ENCODE data around the gene RFX4. TPM values are rescaled to one million over a fixed set of nuclear protein-coding genes. Genes with fewer than 3 reads are reported as not detected.
"Not testable (repeated sequence)": the region's sequence is repeated elsewhere in the genome, so short reads cannot be mapped to it uniquely, and the experiment has no call there.

Gene RFX4
- total RNA-seq, 1 donor from 2014 or later, result not detected

- H3K27ac Mint-ChIP-seq (ENCODE audit: unreplicated experiment), result no peak overlapping the region
- H3K36me3 Mint-ChIP-seq (ENCODE audit: unreplicated experiment), result no peaks in the 10 kb centered on the region
- no peaks in the 10 kb centered on the region for H3K4me1 Mint-ChIP-seq (ENCODE audit: low read depth, unreplicated experiment)
- no peak for DNase-seq
- no peak overlapping the region for H3K4me3 Mint-ChIP-seq (ENCODE audit: unreplicated experiment)
- H3K27me3 Mint-ChIP-seq (ENCODE audit: unreplicated experiment), result no peaks in the 10 kb centered on the region
- TF ChIP-seq, protein P1, sequence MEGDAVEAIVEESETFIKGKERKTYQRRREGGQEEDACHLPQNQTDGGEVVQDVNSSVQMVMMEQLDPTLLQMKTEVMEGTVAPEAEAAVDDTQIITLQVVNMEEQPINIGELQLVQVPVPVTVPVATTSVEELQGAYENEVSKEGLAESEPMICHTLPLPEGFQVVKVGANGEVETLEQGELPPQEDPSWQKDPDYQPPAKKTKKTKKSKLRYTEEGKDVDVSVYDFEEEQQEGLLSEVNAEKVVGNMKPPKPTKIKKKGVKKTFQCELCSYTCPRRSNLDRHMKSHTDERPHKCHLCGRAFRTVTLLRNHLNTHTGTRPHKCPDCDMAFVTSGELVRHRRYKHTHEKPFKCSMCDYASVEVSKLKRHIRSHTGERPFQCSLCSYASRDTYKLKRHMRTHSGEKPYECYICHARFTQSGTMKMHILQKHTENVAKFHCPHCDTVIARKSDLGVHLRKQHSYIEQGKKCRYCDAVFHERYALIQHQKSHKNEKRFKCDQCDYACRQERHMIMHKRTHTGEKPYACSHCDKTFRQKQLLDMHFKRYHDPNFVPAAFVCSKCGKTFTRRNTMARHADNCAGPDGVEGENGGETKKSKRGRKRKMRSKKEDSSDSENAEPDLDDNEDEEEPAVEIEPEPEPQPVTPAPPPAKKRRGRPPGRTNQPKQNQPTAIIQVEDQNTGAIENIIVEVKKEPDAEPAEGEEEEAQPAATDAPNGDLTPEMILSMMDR (IDR thresholded peaks at IDR 0.05; ENCODE audit: partially characterized antibody, unreplicated experiment), result no peak
- no peaks in the 10 kb centered on the region for H3K9me3 Mint-ChIP-seq (ENCODE audit: unreplicated experiment)
Observed at GRCh38 chr12:106685381-106685780, 102.6 kb downstream of the RFX4 start.

GRCh38 chr12:106687672-106688071 is 104.9 kb downstream of the RFX4 start:
- H3K4me3 Mint-ChIP-seq (ENCODE audit: unreplicated experiment), result no peak overlapping the region
- TF ChIP-seq, protein P1 (IDR thresholded peaks at IDR 0.05; ENCODE audit: partially characterized antibody, unreplicated experiment), result no peak
- H3K4me1 Mint-ChIP-seq (ENCODE audit: low read depth, unreplicated experiment), result no peaks in the 10 kb centered on the region
- H3K27ac Mint-ChIP-seq (ENCODE audit: unreplicated experiment), result no peak overlapping the region
- H3K36me3 Mint-ChIP-seq (ENCODE audit: unreplicated experiment), result no peaks in the 10 kb centered on the region
- no peaks in the 10 kb centered on the region for H3K9me3 Mint-ChIP-seq (ENCODE audit: unreplicated experiment)
- DNase-seq, result no peak
- peaks cover 2% of the 10 kb centered on the region for H3K27me3 Mint-ChIP-seq (ENCODE audit: unreplicated experiment)

- no peak for DNase-seq
- TF ChIP-seq, protein P1 (IDR thresholded peaks at IDR 0.05; ENCODE audit: partially characterized antibody, unreplicated experiment), result no peak
- Mint-ChIP-seq H3K4me1 (ENCODE audit: low read depth, unreplicated experiment) (peaks cover 6% of the 10 kb centered on the region), H3K4me3 (ENCODE audit: unreplicated experiment) (no peak overlapping the region), H3K9me3 (ENCODE audit: unreplicated experiment) (no peaks in the 10 kb centered on the region), H3K27me3 (ENCODE audit: unreplicated experiment) (peaks cover 2% of the 10 kb centered on the region), H3K27ac (ENCODE audit: unreplicated experiment) (no peak overlapping the region), H3K36me3 (ENCODE audit: unreplicated experiment) (no peaks in the 10 kb centered on the region)
Observed at GRCh38 chr12:106690569-106691305, 107.9 kb downstream of the RFX4 start.

- H3K27ac Mint-ChIP-seq (ENCODE audit: unreplicated experiment); DNase-seq; H3K4me3 Mint-ChIP-seq (ENCODE audit: unreplicated experiment); H3K27me3 Mint-ChIP-seq (ENCODE audit: unreplicated experiment); H3K9me3 Mint-ChIP-seq (ENCODE audit: unreplicated experiment); H3K36me3 Mint-ChIP-seq (ENCODE audit: unreplicated experiment); H3K4me1 Mint-ChIP-seq (ENCODE audit: low read depth, unreplicated experiment): not testable (repeated sequence)
Observed at GRCh38 chr12:106692033-106692432, 109.2 kb downstream of the RFX4 start.

DNA sequence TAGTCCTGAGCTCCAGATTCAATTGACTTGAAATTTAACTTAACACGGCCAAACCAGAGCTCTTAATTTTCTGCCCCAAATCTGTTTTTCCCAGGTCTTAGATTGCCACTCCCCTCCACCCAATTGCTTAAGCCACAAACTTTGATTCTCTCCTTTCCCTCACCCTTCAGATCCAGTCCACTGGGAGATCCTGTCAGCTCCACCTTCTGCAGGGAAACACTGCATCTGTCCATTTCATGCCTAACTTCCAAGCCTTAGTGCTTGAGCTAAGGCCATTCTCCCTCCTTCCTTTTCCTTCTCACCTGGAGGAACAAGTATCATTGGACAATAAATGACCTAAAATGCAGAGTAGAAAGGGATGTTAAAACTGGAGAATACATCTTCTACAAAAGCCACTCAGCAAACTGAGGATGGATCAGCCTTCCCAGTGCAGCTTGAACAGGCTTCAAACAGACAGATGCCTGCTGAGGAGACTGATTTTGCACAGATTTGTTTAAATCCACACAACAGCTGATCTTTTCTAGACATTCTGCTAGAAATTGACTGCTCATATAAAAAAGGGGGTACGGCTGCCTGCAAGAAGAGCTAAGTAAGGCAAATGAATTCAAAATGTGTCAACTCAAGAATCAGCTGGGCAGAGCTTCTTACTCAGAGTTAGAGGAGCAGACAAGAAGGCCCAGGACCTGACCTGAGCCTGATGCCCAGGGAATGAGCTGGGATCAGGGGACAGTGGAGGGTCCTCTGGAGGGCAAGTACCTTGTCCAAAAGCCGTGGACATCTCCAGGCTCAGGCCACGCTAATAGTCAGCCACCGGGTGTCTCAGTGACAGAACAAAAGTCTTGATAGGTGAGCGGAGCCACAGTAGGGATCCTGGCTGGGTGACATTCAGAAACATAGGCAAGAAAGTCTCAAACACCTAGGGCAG is 110.4 kb downstream of the RFX4 start:
- H3K4me1 Mint-ChIP-seq (ENCODE audit: low read depth, unreplicated experiment), result peaks cover 6% of the 10 kb centered on the region
- no peak overlapping the region for H3K4me3 Mint-ChIP-seq (ENCODE audit: unreplicated experiment)
- peaks cover 2% of the 10 kb centered on the region for H3K27me3 Mint-ChIP-seq (ENCODE audit: unreplicated experiment)
- H3K27ac Mint-ChIP-seq (ENCODE audit: unreplicated experiment), result no peak overlapping the region
- no peaks in the 10 kb centered on the region for H3K9me3 Mint-ChIP-seq (ENCODE audit: unreplicated experiment)
- TF ChIP-seq, protein P1 (IDR thresholded peaks at IDR 0.05; ENCODE audit: partially characterized antibody, unreplicated experiment), result no peak
- DNase-seq, result no peak
- peaks cover 4% of the 10 kb centered on the region for H3K36me3 Mint-ChIP-seq (ENCODE audit: unreplicated experiment)
